Lower lobe of right lung (tissue), 2 donors: ENCODE results near the gene ATP6V0A1. TPM values are rescaled to one million over a fixed set of nuclear protein-coding genes. Genes with fewer than 3 reads are reported as not detected.

Source experiments
- ATAC-seq, 2 donors: fragments of 200-7000 bp; cut with Tn5 transposase; one replicate each; pipeline ENCODE4 v1.9.1; 2020 to 2022; ENCODE audit warnings: mild to moderate bottlenecking in 2 of 2, moderate library complexity in 2 of 2
- DNase-seq: peaks from one replicate; pipeline ENCODE4 v3.0.0-alpha.2; 2020
- H3K27ac ChIP-seq: fragments of 200-600 bp; one replicate; pipeline ENCODE4 v1.8.0; 2022
- H3K27me3 ChIP-seq: fragments of 200-600 bp; one replicate; pipeline ENCODE4 v1.8.0; 2022; ENCODE audit warnings: low read depth
- H3K36me3 ChIP-seq: fragments of 200-600 bp; one replicate; pipeline ENCODE4 v1.8.0; 2022; ENCODE audit warnings: mild to moderate bottlenecking
- H3K4me1 ChIP-seq: fragments of 200-600 bp; one replicate; pipeline ENCODE4 v1.8.0; 2022
- H3K4me3 ChIP-seq: fragments of 200-600 bp; one replicate; pipeline ENCODE4 v1.8.0; 2022; ENCODE audit warnings: mild to moderate bottlenecking
- H3K9me3 ChIP-seq: fragments of 200-600 bp; one replicate; pipeline ENCODE4 v1.8.0; 2022
- CTCF ChIP-seq: fragments of 200-600 bp; IDR thresholded peaks from one replicate; pipeline ENCODE4 v1.8.0; 2022; ENCODE audit warnings: antibody characterized with exemption, mild to moderate bottlenecking
- intact Hi-C: fragments of 100-400 bp; cut with DNase I; formaldehyde crosslinking; loops from one replicate; pipeline ENCODE4 v1.11.0; 2022
- total RNA-seq: library from RNA; stranded (reverse); fragmentation: NEBNext Ultra II Directional; extraction: Animal tissue kit (Norgen Biotek cat#: 25700); gene quantifications from one replicate; pipeline ENCODE4 v1.2.1, GENCODE V29; 2021
- donor health status: DM: no; HTN: yes; CAD: no; lungs with severe emphysema.

The ATP6V0A1 gene
- total RNA-seq, 1 donor from 2014 or later: 107 TPM

GRCh38 chr17:42467889-42468288, 9.2 kb downstream of the ATP6V0A1 start:
- no peak for TF ChIP-seq CTCF
- no peak for DNase-seq
- Histone ChIP-seq H3K9me3 (no peaks in the 10 kb centered on the region), H3K4me1 (peaks cover 14% of the 10 kb centered on the region), H3K36me3 (peaks cover 99% of the 10 kb centered on the region), H3K4me3 (no peak overlapping the region), H3K27ac (peak overlapping the region; percentile 2), H3K27me3 (no peaks in the 10 kb centered on the region)
- peak in 1 of 2 donors; percentile 68 for ATAC-seq
- intact Hi-C loops: no loop called here

GRCh38 chr17:42472709-42473521, 14.2 kb downstream of the ATP6V0A1 start:
- Histone ChIP-seq H3K9me3 (no peaks in the 10 kb centered on the region), H3K4me1 (peaks cover 25% of the 10 kb centered on the region), H3K36me3 (peaks cover 80% of the 10 kb centered on the region), H3K27me3 (no peaks in the 10 kb centered on the region), H3K27ac (peak overlapping the region; percentile 57), H3K4me3 (no peak overlapping the region)
- DNase-seq: no peak
- intact Hi-C loops: no loop called here
- ATAC-seq: peak; percentile 79 to 83
- TF ChIP-seq CTCF: no peak

GRCh38 chr17:42474276-42474675, 15.6 kb downstream of the ATP6V0A1 start:
- Histone ChIP-seq H3K27ac (peak overlapping the region; percentile 42), H3K36me3 (peaks cover 79% of the 10 kb centered on the region), H3K9me3 (no peaks in the 10 kb centered on the region), H3K27me3 (no peaks in the 10 kb centered on the region), H3K4me3 (no peak overlapping the region), H3K4me1 (peaks cover 16% of the 10 kb centered on the region)
- ATAC-seq (peak; percentile 38 to 61), DNase-seq (no peak)
- intact Hi-C loops: no loop called here
- TF ChIP-seq CTCF: no peak

GRCh38 chr17:42475121-42475520, 16.4 kb downstream of the ATP6V0A1 start:
- no peak overlapping the region for H3K27ac ChIP-seq
- peak; percentile 67 to 71 for ATAC-seq
- intact Hi-C loops: no loop called here
- no peak for TF ChIP-seq CTCF
- H3K4me1 ChIP-seq: peaks cover 16% of the 10 kb centered on the region
- no peak overlapping the region for H3K4me3 ChIP-seq
- H3K9me3 ChIP-seq: no peaks in the 10 kb centered on the region
- DNase-seq: no peak
- H3K36me3 ChIP-seq: peaks cover 78% of the 10 kb centered on the region
- H3K27me3 ChIP-seq: no peaks in the 10 kb centered on the region

- no peaks in the 10 kb centered on the region for H3K27me3 ChIP-seq
- peaks cover 78% of the 10 kb centered on the region for H3K36me3 ChIP-seq
- intact Hi-C loops: no loop called here
- no peaks in the 10 kb centered on the region for H3K9me3 ChIP-seq
- ATAC-seq: peak; percentile 61 to 62
- TF ChIP-seq CTCF: no peak
- peak overlapping the region; percentile 44 for H3K27ac ChIP-seq
- peaks cover 16% of the 10 kb centered on the region for H3K4me1 ChIP-seq
- H3K4me3 ChIP-seq: no peak overlapping the region
- DNase-seq: no peak
These were observed 17.2 kb downstream of the ATP6V0A1 start for GRCh38 chr17:42475835-42476234.
